T-helper 2 cell treated with Interferon-gamma antibody and Interleukin-4, amounts not matched to agents 5 μg/mL and 100 μg/mL, for 36 hours (primary cell): ENCODE data around the gene MAD1L1.
"Not testable (repeated sequence)": the region's sequence is repeated elsewhere in the genome, so short reads cannot be mapped to it uniquely, and the experiment has no call there.

Experiments used
- DNase-seq: peaks from one replicate; pipeline ENCODE4 v3.0.0; 2021; ENCODE audit warnings: low spot score
- H3K27ac Mint-ChIP-seq: one replicate; pipeline ENCODE4 v1.8.0; 2021; ENCODE audit warnings: mild to moderate bottlenecking, mixed read lengths
- H3K27me3 Mint-ChIP-seq: one replicate; pipeline ENCODE4 v1.8.0; 2021; ENCODE audit warnings: low read depth, mixed read lengths
- H3K36me3 Mint-ChIP-seq: one replicate; pipeline ENCODE4 v1.8.0; 2021; ENCODE audit warnings: low read depth, mixed read lengths
- H3K4me1 Mint-ChIP-seq: one replicate; pipeline ENCODE4 v1.8.0; 2021; ENCODE audit warnings: low read depth, mixed read lengths
- H3K4me3 Mint-ChIP-seq: one replicate; pipeline ENCODE4 v1.8.0; 2022; ENCODE audit warnings: mild to moderate bottlenecking, moderate library complexity, mixed read lengths
- H3K9me3 Mint-ChIP-seq: one replicate; pipeline ENCODE4 v1.8.0; 2021; ENCODE audit warnings: mixed read lengths

The MAD1L1 gene

DNA sequence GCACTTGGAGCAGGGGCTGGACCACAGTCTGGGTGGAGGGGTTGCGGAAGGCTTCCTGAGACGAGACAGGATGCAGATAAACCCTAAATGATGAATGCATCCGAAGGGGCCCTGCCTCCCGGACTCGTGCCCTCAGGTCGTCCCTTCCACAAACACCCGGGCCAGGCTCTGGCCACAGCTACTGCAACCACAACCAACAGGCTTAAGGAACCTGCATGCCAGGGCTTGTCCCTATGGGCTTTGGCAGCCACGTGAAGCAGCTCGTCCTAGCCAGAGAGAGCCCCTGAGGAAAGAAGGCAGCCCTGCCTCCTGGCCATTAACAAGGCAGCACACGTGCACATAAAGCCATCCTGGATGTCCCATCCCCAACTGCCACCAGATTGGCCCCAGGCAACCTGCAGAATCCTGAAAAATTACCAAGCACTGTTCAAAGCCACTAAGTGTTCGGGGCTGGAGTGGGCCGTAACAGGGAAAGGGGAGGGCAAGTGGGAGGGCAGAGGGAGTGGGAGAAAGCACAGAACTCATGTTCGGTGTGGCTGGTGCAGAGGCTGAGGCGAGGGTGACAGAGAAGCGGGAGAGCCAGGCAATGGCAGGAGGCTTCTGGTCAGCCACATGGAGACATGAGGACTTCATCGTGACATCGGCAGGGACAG lies 62.7 kb downstream of the MAD1L1 start:
- H3K27me3 Mint-ChIP-seq: no peaks in the 10 kb centered on the region
- H3K36me3 Mint-ChIP-seq: peaks cover 5% of the 10 kb centered on the region
- no peak overlapping the region for H3K27ac Mint-ChIP-seq
- H3K4me3 Mint-ChIP-seq: no peak overlapping the region
- H3K4me1 Mint-ChIP-seq: peaks cover 3% of the 10 kb centered on the region
- no peak for DNase-seq
- H3K9me3 Mint-ChIP-seq: no peaks in the 10 kb centered on the region

DNA sequence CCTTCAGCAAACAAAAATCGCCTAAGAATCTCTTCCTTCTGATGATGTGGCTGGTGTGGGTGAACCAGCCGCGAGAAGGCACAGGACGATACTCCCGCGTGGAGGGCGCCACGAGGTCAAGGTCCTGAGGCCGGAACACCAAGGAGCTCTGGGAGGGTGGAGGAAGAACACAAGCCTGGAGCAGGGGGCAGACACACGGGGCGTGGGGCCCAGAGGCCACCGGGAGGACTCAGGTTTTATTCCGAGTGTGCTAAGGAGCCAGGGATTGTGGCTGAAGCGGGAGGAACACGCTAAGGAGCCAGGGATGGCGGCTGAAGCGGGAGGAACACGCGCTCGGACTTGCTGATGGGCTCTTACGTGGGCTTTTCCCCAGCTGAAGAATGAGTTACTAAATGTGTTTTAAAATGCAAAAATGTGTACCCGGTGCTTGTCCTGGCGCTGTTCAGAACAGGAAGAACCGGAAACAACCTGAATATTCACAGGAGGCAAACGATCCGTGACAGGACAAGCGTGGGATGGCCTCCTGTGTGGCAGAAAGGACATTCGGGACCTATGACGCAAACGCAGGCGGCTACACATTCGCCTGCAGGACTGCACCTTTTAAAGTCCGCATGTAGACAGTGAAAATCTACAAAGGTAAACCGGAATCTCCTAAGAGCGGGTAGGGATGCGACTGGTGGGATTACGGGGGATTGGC lies 64.0 kb downstream of the MAD1L1 start:
- no peak for DNase-seq
- peaks cover 3% of the 10 kb centered on the region for H3K36me3 Mint-ChIP-seq
- H3K27ac Mint-ChIP-seq: no peak overlapping the region
- H3K4me1 Mint-ChIP-seq: peaks cover 3% of the 10 kb centered on the region
- H3K9me3 Mint-ChIP-seq: no peaks in the 10 kb centered on the region
- H3K4me3 Mint-ChIP-seq: no peak overlapping the region
- no peaks in the 10 kb centered on the region for H3K27me3 Mint-ChIP-seq

DNA sequence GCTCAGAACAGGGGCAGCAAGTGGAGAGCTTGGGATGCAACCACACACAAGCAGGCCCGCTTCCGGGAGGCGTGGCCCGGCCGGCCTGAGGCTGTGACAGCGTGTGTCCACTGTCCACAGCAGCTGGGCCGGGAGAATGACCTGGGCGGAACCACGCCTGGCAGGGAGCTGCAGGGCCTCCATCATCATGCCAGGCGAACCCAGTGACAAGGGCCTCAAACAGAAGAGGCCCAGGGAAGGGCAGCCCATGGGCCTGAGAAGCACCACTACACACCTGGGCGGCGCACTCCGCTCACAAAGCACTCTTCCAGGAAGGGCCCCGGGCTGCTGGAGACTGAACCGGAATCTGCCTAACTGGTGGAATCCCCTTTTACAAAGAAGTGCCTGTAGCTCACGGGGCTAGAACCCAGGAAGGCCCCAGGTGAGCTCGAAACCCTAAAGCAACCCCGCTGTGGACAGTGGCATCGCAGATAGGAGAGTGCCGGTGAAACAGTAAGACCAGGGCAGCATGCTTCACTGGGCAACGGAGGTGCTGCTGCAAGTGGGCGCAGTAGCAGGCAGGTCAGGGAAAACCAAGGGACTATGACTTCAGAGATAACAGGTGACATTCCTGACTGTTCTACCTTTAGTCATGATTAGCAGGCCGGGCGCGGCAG lies 66.0 kb downstream of the MAD1L1 start:
- Mint-ChIP-seq H3K4me1 (peaks cover 3% of the 10 kb centered on the region), H3K27me3 (no peaks in the 10 kb centered on the region), H3K27ac (no peak overlapping the region), H3K4me3 (no peak overlapping the region), H3K9me3 (no peaks in the 10 kb centered on the region), H3K36me3 (peaks cover 3% of the 10 kb centered on the region)
- no peak for DNase-seq

DNA sequence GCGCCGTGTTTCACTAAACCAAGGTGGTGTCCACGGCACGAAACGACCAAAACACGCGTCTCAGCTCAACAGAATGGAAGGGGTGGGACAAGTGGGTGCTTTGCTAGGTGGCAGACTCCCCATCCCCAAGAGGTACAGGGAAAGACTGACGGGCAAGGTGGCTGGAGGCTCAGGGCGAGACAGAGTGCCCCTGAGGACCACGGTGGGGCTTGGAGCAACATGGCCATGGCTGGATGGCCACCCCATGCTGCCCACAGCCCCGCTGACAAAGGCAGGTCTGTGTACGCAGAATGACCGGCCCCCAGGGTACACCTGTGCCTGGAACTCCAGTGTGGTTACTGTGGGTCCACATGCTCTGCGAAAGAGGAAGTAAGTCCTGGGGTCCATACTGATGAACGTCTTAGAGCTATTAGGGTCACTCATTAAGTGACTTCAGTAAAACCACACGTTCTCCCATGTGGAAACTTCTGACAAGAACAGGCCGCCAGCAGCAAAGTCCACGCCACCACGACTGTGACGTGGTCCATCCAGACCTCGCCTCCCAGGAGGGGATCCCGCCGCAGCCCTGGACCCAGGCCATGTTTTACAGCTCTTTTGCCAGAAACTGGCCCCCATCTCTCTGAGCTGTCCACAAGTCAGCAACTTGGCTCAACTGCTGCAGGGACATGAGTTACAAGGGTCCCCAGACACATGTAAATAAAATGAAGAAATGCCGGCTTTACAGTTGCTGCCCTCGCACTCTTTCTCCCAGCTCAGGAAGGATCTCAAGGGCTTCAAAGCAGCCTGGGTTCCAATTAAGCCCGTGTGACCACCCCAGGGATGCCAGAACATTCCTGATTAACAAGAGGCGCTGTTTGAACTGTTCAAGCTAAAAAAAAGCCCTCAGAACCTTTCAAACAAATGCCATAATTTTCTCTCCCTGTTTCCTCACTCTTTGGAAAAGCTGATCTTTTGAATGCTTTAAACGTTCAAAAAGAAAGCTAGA lies 66.8 kb downstream of the MAD1L1 start:
- no peak overlapping the region for H3K27ac Mint-ChIP-seq
- peaks cover 3% of the 10 kb centered on the region for H3K4me1 Mint-ChIP-seq
- no peaks in the 10 kb centered on the region for H3K9me3 Mint-ChIP-seq
- H3K27me3 Mint-ChIP-seq: no peaks in the 10 kb centered on the region
- peaks cover 3% of the 10 kb centered on the region for H3K36me3 Mint-ChIP-seq
- no peak overlapping the region for H3K4me3 Mint-ChIP-seq
- no peak for DNase-seq

DNA sequence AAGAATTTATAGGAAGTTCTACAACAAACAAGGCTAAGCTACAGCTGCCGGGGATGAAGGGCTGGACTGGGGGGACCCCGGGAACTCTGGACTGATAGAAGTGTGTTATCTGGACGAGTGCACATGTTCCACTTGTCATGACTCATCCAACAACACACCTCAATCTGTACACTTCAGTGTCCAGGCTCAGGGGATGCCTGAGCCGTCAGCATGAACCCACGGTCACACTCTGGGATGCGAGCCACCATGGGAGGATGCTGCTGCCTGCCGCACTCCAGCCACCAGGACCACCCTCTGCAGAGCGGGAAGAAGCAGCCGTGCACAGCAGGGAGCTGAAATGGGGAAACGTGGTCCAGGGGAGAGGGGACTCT lies 67.5 kb downstream of the MAD1L1 start:
- DNase-seq: no peak
- Mint-ChIP-seq H3K27ac (no peak overlapping the region), H3K9me3 (no peaks in the 10 kb centered on the region), H3K4me3 (no peak overlapping the region), H3K4me1 (peaks cover 3% of the 10 kb centered on the region), H3K36me3 (peaks cover 3% of the 10 kb centered on the region), H3K27me3 (no peaks in the 10 kb centered on the region)

DNA sequence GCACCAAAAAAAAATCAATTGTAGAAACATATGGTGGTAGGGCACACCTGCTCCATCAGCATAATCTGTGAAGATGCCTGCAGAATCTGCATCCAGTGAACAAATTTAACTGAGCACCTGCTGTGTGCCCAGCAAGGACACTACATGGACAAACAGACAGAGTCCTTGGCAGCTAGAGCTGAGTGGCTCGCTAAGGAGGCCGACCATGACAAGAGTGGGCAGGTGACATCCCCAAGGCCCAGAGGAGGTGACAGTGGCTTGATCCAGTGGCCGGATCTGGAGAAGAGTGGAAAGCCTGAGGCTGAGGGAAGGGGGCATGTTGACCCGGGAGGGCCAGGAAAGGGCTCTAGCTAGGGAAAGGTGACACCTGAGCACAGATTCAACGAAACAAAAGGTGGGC lies 68.1 kb downstream of the MAD1L1 start:
- H3K4me1 Mint-ChIP-seq: peaks cover 3% of the 10 kb centered on the region
- H3K9me3 Mint-ChIP-seq: no peaks in the 10 kb centered on the region
- no peak overlapping the region for H3K27ac Mint-ChIP-seq
- no peak for DNase-seq
- no peak overlapping the region for H3K4me3 Mint-ChIP-seq
- H3K27me3 Mint-ChIP-seq: no peaks in the 10 kb centered on the region
- peaks cover 3% of the 10 kb centered on the region for H3K36me3 Mint-ChIP-seq

DNA sequence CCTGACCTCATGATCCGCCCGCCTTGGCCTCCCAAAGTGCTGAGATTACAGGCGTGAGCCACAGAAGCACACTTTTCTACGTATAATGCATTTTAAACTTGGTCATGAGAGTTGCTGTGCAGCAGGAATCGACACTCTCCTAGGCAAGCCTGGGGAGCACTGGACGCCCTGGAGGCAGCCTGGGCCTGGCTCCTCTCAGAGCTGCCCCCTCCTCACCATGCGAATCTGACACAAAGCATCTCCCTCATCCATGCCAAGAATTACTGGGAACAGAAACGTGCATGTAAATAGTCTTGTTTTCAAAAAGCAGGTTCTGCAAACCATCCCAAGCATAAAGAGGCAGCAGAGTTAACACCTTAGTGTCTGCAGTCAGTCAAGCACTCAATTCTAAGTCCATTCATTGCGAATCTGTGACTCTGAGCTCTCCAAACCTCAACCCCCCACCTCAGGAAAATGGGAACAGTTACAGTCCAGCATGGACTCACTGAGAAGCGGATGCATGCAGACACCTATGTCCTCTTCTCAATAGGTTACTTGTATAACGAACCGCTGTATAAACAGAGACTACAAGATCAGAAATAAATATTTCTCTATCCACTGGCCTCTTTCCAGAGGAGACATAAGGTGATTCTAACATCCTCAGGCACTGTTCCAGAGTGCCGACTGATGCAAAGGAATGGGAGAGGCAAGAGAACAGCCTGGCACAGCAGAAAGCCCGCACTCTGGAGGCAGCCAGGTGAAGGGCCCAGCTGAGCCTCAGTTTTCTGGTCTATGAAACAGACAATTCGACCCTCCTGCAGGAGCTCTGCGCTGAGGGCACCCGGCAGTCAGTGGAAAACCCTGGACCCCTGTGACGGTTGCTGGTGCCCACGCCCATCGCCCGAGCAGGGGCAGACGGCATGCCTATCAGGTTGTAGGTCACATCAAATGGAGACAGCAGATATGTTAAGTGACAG lies 68.9 kb downstream of the MAD1L1 start:
- Mint-ChIP-seq H3K4me1 (peaks cover 3% of the 10 kb centered on the region), H3K27ac (no peak overlapping the region), H3K9me3 (no peaks in the 10 kb centered on the region), H3K4me3 (no peak overlapping the region), H3K27me3 (no peaks in the 10 kb centered on the region), H3K36me3 (peaks cover 3% of the 10 kb centered on the region)
- DNase-seq: no peak

DNA sequence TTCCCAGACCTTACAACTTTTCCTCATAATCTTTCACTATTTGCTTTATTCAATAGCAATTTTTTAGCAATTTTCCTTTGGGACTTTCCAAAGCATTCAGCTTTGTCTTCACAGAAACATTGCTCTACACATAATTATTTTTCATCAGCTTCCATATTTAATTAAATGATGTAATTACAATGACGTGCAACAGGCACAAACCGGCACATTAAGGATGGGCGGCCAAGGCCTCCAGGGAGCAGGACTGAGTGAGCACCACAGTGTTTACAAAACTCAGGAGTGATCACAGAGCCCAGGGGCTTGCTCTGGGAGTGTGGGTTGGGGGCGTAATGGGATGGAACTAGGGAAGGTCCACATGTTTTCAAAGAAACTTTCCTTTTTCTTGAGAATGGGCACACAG lies 69.8 kb downstream of the MAD1L1 start:
- no peaks in the 10 kb centered on the region for H3K36me3 Mint-ChIP-seq
- H3K27ac Mint-ChIP-seq: no peak overlapping the region
- H3K4me1 Mint-ChIP-seq: no peaks in the 10 kb centered on the region
- DNase-seq: no peak
- no peak overlapping the region for H3K4me3 Mint-ChIP-seq
- H3K9me3 Mint-ChIP-seq: no peaks in the 10 kb centered on the region
- H3K27me3 Mint-ChIP-seq: no peaks in the 10 kb centered on the region

DNA sequence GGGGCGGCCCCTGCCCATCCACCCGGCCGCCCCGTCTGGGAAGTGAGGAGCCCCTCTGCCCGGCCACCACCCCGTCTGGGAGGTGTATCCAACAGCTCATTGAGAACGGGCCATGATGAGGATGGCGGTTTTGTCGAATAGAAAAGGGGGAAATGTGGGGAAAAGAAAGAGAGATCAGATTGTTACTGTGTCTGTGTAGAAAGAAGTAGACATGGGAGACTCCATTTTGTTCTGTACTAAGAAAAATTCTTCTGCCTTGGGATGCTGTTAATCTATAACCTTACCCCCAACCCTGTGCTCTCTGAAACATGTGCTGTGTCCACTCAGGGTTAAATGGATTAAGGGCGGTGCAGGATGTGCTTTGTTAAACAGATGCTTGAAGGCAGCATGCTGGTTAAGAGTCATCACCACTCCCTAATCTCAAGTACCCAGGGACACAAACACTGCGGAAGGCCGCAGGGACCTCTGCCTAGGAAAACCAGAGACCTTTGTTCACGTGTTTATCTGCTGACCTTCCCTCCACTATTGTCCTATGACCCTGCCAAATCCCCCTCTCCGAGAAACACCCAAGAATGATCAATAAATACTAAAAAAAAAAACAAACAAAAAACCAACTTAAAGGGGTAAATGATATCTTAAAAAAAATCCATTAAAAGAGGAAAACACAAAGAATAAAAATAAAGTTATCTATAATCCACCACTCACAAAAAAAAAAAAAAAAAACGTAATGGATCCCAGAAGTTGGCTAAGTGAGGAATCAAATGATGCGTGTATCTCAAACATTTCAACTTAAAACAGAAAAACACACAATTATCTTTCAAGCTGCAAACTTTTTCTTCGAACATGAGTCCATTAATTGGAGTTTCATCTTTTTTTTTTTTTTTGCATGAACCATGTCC lies 70.5 kb downstream of the MAD1L1 start:
- H3K27ac Mint-ChIP-seq, H3K27me3 Mint-ChIP-seq, H3K9me3 Mint-ChIP-seq, H3K4me3 Mint-ChIP-seq, H3K4me1 Mint-ChIP-seq, H3K36me3 Mint-ChIP-seq, DNase-seq: not testable (repeated sequence)

DNA sequence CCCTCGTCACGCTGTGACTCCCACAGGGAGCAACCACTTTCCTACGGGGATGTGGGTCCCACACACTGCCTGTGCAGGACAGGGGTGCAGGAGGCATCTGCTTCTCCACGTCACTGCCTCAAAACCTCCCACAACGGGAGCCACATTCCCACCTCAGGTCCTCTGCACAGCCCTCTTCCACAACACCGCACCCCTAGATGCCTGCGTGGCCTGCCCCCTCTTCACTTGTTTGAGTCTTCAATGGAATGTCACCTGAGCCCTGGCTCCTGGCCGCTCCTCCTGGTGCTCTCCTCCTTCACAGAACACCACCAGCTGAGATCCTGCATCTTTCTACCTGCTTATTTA lies 73.6 kb downstream of the MAD1L1 start:
- no peaks in the 10 kb centered on the region for H3K27me3 Mint-ChIP-seq
- no peak overlapping the region for H3K4me3 Mint-ChIP-seq
- H3K9me3 Mint-ChIP-seq: no peaks in the 10 kb centered on the region
- no peak overlapping the region for H3K27ac Mint-ChIP-seq
- no peak for DNase-seq
- H3K36me3 Mint-ChIP-seq: no peaks in the 10 kb centered on the region
- no peaks in the 10 kb centered on the region for H3K4me1 Mint-ChIP-seq

DNA sequence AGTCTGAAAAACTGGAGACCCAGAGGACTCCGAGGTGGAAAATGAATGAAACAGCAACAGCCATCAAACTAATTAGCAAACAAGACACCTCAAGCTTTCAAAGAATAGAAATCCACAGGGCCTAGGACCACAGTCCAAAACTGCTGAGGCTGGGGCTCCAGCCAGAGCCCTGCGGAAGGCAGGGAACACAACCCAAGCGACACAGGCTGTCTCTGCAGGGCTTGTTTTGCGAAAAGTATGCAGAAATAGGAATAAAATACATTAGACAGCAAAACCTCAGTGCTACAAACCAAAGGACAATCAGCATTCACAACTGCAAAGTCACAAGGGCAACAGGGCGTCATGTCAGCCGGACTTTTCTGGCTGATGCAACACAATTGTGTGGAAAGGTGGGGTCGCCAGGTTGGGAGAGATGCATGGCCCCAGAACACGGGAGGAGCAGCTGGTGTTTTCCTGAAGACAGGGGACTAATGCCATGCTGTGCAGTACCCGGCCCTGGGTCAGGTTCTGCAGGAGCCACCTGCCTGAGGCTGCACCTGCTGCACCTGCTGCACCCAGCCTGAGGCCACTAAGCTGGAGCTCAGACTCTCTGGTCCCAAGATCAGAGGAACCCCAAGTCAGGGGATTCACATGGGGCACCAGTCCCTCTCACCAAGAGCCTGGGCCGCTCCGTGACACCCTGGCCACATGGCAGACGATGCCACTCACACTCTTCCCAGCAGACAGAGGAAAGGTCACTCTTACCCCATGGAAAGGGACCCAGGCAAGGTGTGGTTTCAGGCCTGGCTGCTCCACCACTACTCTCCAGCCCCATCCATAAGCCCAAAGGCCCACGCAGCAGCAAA lies 74.2 kb downstream of the MAD1L1 start:
- H3K4me3 Mint-ChIP-seq: no peak overlapping the region
- no peaks in the 10 kb centered on the region for H3K9me3 Mint-ChIP-seq
- H3K36me3 Mint-ChIP-seq: no peaks in the 10 kb centered on the region
- no peak for DNase-seq
- H3K27me3 Mint-ChIP-seq: no peaks in the 10 kb centered on the region
- H3K27ac Mint-ChIP-seq: no peak overlapping the region
- H3K4me1 Mint-ChIP-seq: no peaks in the 10 kb centered on the region
